Loucy (cell line): Measurements from ENCODE around the gene GSG1L2.
A peak's percentile ranks its signal among the peaks of the same experiment; 100 is the strongest.

Experiments
- H2AFZ ChIP-seq: fragments of 200-600 bp; sonication (generic); 2 replicates; pipeline ENCODE4 v1.6.0; 2016; ENCODE audit warnings: antibody characterized with exemption, mild to moderate bottlenecking, low read length, moderate library complexity
- H3F3A ChIP-seq: fragments of 200-600 bp; 2 replicates; pipeline ENCODE4 v1.6.0; 2016; ENCODE audit warnings: antibody characterized with exemption, low read depth, mild to moderate bottlenecking
- H3K27me3 ChIP-seq: fragments of 200-600 bp; sonication (generic); 2 replicates; pipeline ENCODE4 v1.6.1; 2014; ENCODE audit warnings: low read length, mild to moderate bottlenecking; ENCODE audit not compliant: insufficient read depth, poor library complexity, severe bottlenecking
- H3K36me3 ChIP-seq: fragments of 200-600 bp; sonication (generic); 2 replicates; pipeline ENCODE4 v1.6.1; 2016; ENCODE audit warnings: low read length; ENCODE audit not compliant: insufficient read depth
- H3K4me1 ChIP-seq: fragments of 200-600 bp; sonication (generic); 2 replicates; pipeline ENCODE4 v1.5.1; 2014; ENCODE audit warnings: low read length, mild to moderate bottlenecking; ENCODE audit not compliant: insufficient read depth, poor library complexity, severe bottlenecking
- H3K4me2 ChIP-seq: fragments of 200-600 bp; sonication (generic); 2 replicates; pipeline ENCODE4 v1.6.0; 2014; ENCODE audit warnings: antibody characterized with exemption, low read length, low read depth, mild to moderate bottlenecking; ENCODE audit not compliant: poor library complexity, severe bottlenecking
- H3K4me3 ChIP-seq: fragments of 200-600 bp; sonication (generic); 2 replicates; pipeline ENCODE4 v1.5.1; 2014; ENCODE audit warnings: low read length, mild to moderate bottlenecking, mixed read lengths; ENCODE audit not compliant: poor library complexity, severe bottlenecking
- H3K79me2 ChIP-seq: fragments of 200-600 bp; sonication (generic); 2 replicates; pipeline ENCODE4 v1.6.1; 2014; ENCODE audit warnings: low read length; ENCODE audit not compliant: insufficient read depth
- H3K9ac ChIP-seq: fragments of 200-600 bp; sonication (generic); 2 replicates; pipeline ENCODE4 v1.6.0; 2014; ENCODE audit warnings: mild to moderate bottlenecking, low read depth, low read length, moderate library complexity; ENCODE audit not compliant: poor library complexity, severe bottlenecking
- H3K9me2 ChIP-seq: fragments of 200-600 bp; sonication (generic); replicated peaks from 2 replicates; pipeline ENCODE4 v1.6.1; 2016; ENCODE audit warnings: low read depth, low read length, mixed read lengths
- H3K9me3 ChIP-seq: fragments of 200-600 bp; sonication (generic); 2 replicates; pipeline ENCODE4 v1.6.1; 2014; ENCODE audit warnings: mild to moderate bottlenecking, antibody characterized with exemption, low read length, low read depth; ENCODE audit not compliant: insufficient read depth
- H4K20me1 ChIP-seq: fragments of 200-600 bp; sonication (generic); 2 replicates; pipeline ENCODE4 v1.6.0; 2014; ENCODE audit warnings: antibody characterized with exemption, low read length, mild to moderate bottlenecking; ENCODE audit not compliant: insufficient read depth, poor library complexity, severe bottlenecking
- EZH2phosphoT487 ChIP-seq: fragments of 200-600 bp; IDR thresholded peaks from 2 replicates; pipeline ENCODE4 v1.6.1; 2018; ENCODE audit warnings: antibody characterized with exemption, mild to moderate bottlenecking, moderate library complexity, borderline replicate concordance
- TF ChIP-seq, protein P1 (sequence below): fragments of 200-600 bp; sonication (generic); conservative IDR thresholded peaks from 2 replicates; pipeline ENCODE4 v1.5.1; 2014; ENCODE audit warnings: mild to moderate bottlenecking, antibody characterized with exemption, low read length

Gene GSG1L2

DNA sequence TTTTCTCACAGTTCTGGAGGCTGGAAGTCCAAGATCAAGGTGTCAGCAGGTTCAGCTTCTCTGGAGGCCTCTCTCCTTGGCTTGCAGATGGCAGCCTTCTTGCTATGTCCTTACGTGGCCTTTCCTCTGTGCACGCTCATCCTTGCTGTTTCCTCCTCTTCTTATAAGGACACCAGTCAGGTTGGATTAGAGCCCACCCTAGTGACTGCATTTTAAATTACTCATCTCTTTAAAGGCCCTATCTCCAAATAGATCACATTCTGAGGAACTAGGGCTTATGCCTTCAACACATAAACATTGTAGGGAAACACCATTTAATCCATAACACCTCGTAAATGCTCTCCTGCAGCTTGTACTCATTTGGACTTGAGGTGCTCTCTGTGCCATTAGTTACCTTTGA is 66.8 kb downstream of the GSG1L2 start:
- TF ChIP-seq, protein P1, sequence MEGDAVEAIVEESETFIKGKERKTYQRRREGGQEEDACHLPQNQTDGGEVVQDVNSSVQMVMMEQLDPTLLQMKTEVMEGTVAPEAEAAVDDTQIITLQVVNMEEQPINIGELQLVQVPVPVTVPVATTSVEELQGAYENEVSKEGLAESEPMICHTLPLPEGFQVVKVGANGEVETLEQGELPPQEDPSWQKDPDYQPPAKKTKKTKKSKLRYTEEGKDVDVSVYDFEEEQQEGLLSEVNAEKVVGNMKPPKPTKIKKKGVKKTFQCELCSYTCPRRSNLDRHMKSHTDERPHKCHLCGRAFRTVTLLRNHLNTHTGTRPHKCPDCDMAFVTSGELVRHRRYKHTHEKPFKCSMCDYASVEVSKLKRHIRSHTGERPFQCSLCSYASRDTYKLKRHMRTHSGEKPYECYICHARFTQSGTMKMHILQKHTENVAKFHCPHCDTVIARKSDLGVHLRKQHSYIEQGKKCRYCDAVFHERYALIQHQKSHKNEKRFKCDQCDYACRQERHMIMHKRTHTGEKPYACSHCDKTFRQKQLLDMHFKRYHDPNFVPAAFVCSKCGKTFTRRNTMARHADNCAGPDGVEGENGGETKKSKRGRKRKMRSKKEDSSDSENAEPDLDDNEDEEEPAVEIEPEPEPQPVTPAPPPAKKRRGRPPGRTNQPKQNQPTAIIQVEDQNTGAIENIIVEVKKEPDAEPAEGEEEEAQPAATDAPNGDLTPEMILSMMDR: peak; percentile 26; the same call in 1 of the 2 replicates
- TF ChIP-seq EZH2phosphoT487: no peak
- H2AFZ ChIP-seq: no peak overlapping the region

More for the DNA sequence above, 66.8 kb downstream of the GSG1L2 start:
- Histone ChIP-seq H3K27me3 (no peaks in the 10 kb centered on the region), H4K20me1 (no peaks in the 10 kb centered on the region), H3K9me3 (no peaks in the 10 kb centered on the region), H3F3A (no peaks in the 10 kb centered on the region), H3K4me3 (no peak overlapping the region), H3K36me3 (no peaks in the 10 kb centered on the region), H3K4me2 (no peak overlapping the region), H3K4me1 (no peaks in the 10 kb centered on the region), H3K79me2 (no peaks in the 10 kb centered on the region), H3K9me2 (no peaks in the 10 kb centered on the region), H3K9ac (no peak overlapping the region)
